IPS-20b (cell line): ENCODE data around the gene PRF1.

Experiments
- H3K27ac ChIP-seq: one replicate; pipeline ENCODE4 v1.5.1; 2013; ENCODE audit warnings: low read length
- H3K27me3 ChIP-seq: 2 replicates; pipeline ENCODE4 v1.6.1; 2013; ENCODE audit warnings: mild to moderate bottlenecking, low read length, inconsistent platforms; ENCODE audit not compliant: insufficient read depth
- H3K36me3 ChIP-seq: 2 replicates; pipeline ENCODE4 v1.6.1; 2013; ENCODE audit warnings: low read depth, mild to moderate bottlenecking, inconsistent platforms, low read length, moderate library complexity; ENCODE audit not compliant: insufficient read depth
- H3K4me1 ChIP-seq: 2 replicates; pipeline ENCODE4 v1.6.1; 2013; ENCODE audit warnings: mild to moderate bottlenecking, control low read depth, inconsistent platforms, low read length, moderate library complexity; ENCODE audit not compliant: insufficient read depth
- H3K4me3 ChIP-seq: 2 replicates; pipeline ENCODE4 v1.5.1; 2013; ENCODE audit warnings: mild to moderate bottlenecking, low read length, inconsistent platforms
- H3K9ac ChIP-seq: 2 replicates; pipeline ENCODE4 v1.6.1; 2013; ENCODE audit warnings: low read depth, mild to moderate bottlenecking, inconsistent platforms, low read length, moderate library complexity
- H3K9me3 ChIP-seq: 2 replicates; pipeline ENCODE4 v1.6.1; 2013; ENCODE audit warnings: mild to moderate bottlenecking, low read depth, low read length, inconsistent platforms; ENCODE audit not compliant: insufficient read depth

The PRF1 gene

GRCh38 chr10:70568113-70568512 is 34.4 kb downstream of the PRF1 start:
- H3K36me3 ChIP-seq, result no peaks in the 10 kb centered on the region
- H3K4me3 ChIP-seq, result no peak overlapping the region
- no peak overlapping the region for H3K9ac ChIP-seq
- H3K27me3 ChIP-seq, result no peaks in the 10 kb centered on the region
- no peaks in the 10 kb centered on the region for H3K4me1 ChIP-seq
- no peak overlapping the region for H3K27ac ChIP-seq
- no peaks in the 10 kb centered on the region for H3K9me3 ChIP-seq

GRCh38 chr10:70567603-70568002 is 34.9 kb downstream of the PRF1 start:
- no peaks in the 10 kb centered on the region for H3K27me3 ChIP-seq
- H3K9me3 ChIP-seq, result no peaks in the 10 kb centered on the region
- H3K9ac ChIP-seq, result no peak overlapping the region
- no peak overlapping the region for H3K4me3 ChIP-seq
- no peaks in the 10 kb centered on the region for H3K36me3 ChIP-seq
- no peaks in the 10 kb centered on the region for H3K4me1 ChIP-seq
- H3K27ac ChIP-seq, result no peak overlapping the region

GRCh38 chr10:70566515-70567290 is 35.8 kb downstream of the PRF1 start:
- Histone ChIP-seq H3K9me3 (no peaks in the 10 kb centered on the region), H3K4me3 (no peak overlapping the region), H3K4me1 (no peaks in the 10 kb centered on the region), H3K27ac (no peak overlapping the region), H3K27me3 (no peaks in the 10 kb centered on the region), H3K9ac (no peak overlapping the region), H3K36me3 (no peaks in the 10 kb centered on the region)

DNA sequence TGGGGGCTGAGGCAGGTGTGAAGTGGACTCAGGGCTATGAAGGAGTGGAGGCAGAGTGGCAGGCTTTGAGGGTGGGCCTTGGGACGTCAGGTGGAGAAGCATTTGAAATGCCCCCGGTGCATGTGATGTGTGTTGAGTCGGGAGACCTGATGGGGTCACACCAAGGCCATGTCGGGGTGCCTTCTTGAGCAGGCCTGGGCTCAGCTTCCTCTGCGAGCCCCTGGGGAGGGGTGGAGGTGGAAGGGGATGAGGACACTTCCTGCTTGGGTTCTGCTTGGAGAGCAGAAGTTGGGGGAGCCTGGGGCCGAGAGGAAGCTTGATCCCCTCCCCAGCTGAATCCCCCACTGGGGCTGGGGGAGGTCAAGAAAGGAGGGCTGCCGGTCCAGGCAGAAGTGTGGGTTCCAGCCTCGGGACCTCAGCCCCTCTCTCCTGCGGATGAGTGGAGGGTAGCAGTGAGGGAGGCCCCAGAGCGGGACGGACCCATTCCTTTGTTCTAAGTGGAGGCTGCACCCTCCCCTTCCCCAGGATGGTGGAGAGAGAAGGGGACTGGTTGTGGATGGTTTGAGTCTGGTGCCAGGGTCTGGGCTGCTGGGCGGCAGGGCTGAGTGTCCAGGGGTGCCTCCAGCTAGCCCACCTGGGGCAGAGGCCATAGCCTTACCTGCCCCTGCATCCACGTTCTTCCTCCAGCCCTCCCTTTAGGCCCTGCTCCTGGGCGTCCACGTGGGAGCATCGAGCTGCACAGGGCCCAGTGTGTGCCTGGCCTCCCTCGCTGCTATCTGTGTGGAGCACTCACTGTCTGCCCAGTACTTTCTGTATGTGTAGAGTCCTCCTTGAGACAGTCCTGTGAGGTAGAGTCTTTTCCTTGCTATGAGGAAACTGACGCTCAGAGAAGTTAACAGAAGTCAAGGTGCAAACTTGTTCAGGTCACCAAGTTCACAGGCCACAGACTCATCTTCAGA is 36.7 kb downstream of the PRF1 start:
- H3K9ac ChIP-seq, result no peak overlapping the region

GRCh38 chr10:70564901-70565351 is 37.6 kb downstream of the PRF1 start:
- H3K27me3 ChIP-seq, result no peaks in the 10 kb centered on the region
- no peak overlapping the region for H3K4me3 ChIP-seq
- no peaks in the 10 kb centered on the region for H3K4me1 ChIP-seq
- no peak overlapping the region for H3K9ac ChIP-seq
- H3K27ac ChIP-seq, result no peak overlapping the region
- no peaks in the 10 kb centered on the region for H3K9me3 ChIP-seq
- H3K36me3 ChIP-seq, result no peaks in the 10 kb centered on the region

More for the DNA sequence above, 36.7 kb downstream of the PRF1 start:
- Histone ChIP-seq H3K27me3 (no peaks in the 10 kb centered on the region), H3K36me3 (no peaks in the 10 kb centered on the region), H3K27ac (no peak overlapping the region), H3K9me3 (no peaks in the 10 kb centered on the region), H3K4me3 (no peak overlapping the region), H3K4me1 (no peaks in the 10 kb centered on the region)

GRCh38 chr10:70564113-70564725 is 38.3 kb downstream of the PRF1 start:
- Histone ChIP-seq H3K4me3 (no peak overlapping the region), H3K9ac (no peak overlapping the region), H3K4me1 (no peaks in the 10 kb centered on the region), H3K27ac (no peak overlapping the region), H3K9me3 (no peaks in the 10 kb centered on the region), H3K27me3 (no peaks in the 10 kb centered on the region), H3K36me3 (no peaks in the 10 kb centered on the region)

- no peak overlapping the region for H3K9ac ChIP-seq
- peaks cover 4% of the 10 kb centered on the region; the same call in 1 of the 2 replicates for H3K4me1 ChIP-seq
- no peaks in the 10 kb centered on the region for H3K9me3 ChIP-seq
- H3K36me3 ChIP-seq, result no peaks in the 10 kb centered on the region
- H3K27ac ChIP-seq, result no peak overlapping the region
- no peak overlapping the region for H3K4me3 ChIP-seq
- H3K27me3 ChIP-seq, result no peaks in the 10 kb centered on the region
Measured at GRCh38 chr10:70563230-70563629, 39.3 kb downstream of the PRF1 start.

DNA sequence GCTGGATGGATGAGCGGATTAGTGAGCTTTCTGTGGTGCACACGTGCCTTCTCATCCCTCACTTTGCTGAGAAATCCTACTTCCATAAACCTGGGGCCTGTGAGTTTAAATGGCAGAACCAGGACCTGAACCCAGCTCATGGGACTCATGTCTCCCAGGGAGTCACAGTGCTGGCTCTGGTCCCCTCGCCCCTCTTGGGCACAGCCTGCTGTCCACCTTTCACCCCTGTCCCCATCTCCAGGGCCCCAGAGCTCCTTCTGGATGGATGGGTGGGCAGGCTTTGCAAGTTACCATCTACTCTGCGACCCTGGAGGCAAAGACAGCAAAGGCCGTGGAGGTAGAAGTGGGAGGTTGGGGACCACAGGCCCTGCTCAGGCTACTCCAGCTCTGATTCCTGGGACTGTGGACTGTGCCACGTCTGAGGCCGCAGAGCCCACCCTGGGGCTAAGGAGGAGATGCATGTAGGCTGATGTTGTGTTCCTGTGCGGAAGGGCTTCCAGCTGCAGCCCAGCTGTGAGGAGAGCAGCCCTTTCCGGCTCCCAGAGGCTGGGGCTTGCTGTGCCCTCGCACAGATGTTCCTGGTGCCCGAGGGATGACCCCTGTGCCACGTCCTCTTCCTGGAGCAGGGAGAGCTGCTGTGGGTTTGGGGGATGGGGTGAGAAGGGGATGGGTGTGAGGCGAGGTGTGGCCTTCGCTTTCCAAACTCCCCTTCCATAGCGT is 40.3 kb downstream of the PRF1 start:
- no peak overlapping the region for H3K9ac ChIP-seq
- peaks cover 4% of the 10 kb centered on the region; the same call in 1 of the 2 replicates for H3K4me1 ChIP-seq
- H3K4me3 ChIP-seq, result no peak overlapping the region
- no peaks in the 10 kb centered on the region for H3K36me3 ChIP-seq
- no peaks in the 10 kb centered on the region for H3K9me3 ChIP-seq
- H3K27ac ChIP-seq, result no peak overlapping the region
- no peaks in the 10 kb centered on the region for H3K27me3 ChIP-seq

GRCh38 chr10:70561558-70561957 is 41.0 kb downstream of the PRF1 start:
- Histone ChIP-seq H3K9ac (no peak overlapping the region), H3K27ac (no peak overlapping the region), H3K4me1 (peaks cover 4% of the 10 kb centered on the region; the same call in 1 of the 2 replicates), H3K9me3 (no peaks in the 10 kb centered on the region), H3K36me3 (no peaks in the 10 kb centered on the region), H3K27me3 (no peaks in the 10 kb centered on the region), H3K4me3 (no peak overlapping the region)

- no peak overlapping the region for H3K27ac ChIP-seq
- H3K9ac ChIP-seq, result no peak overlapping the region
- no peaks in the 10 kb centered on the region for H3K36me3 ChIP-seq
- H3K4me3 ChIP-seq, result no peak overlapping the region
- H3K9me3 ChIP-seq, result no peaks in the 10 kb centered on the region
- peaks cover 4% of the 10 kb centered on the region; the same call in 1 of the 2 replicates for H3K4me1 ChIP-seq
- no peaks in the 10 kb centered on the region for H3K27me3 ChIP-seq
Measured at GRCh38 chr10:70561070-70561469, 41.5 kb downstream of the PRF1 start.

DNA sequence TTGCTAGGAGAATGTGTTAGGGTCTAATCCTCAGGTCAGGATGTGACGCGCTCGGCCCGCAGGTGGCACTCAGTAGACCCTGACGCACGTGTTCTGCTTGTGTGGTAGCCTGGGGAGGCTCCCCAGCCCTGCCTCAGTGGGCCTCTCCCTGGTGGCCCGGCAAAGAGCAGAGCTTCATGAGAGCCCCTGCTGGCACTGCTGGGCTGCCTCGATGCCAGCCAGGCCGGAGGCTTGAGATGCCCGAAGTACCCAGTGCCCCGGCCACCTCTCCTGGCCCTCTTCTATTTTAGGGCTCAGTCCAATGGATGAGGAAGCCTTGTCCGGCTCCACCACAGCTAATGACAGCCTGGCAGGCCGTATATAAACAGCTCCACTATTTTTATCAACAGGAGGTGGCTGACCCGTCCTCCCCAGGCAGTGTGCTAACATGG is 42.0 kb downstream of the PRF1 start:
- H3K9ac ChIP-seq, result no peak overlapping the region; the same call in 1 of the 2 replicates
- no peaks in the 10 kb centered on the region for H3K36me3 ChIP-seq
- no peaks in the 10 kb centered on the region for H3K27me3 ChIP-seq
- H3K27ac ChIP-seq, result no peak overlapping the region
- H3K9me3 ChIP-seq, result no peaks in the 10 kb centered on the region
- H3K4me3 ChIP-seq, result no peak overlapping the region
- peaks cover 4% of the 10 kb centered on the region; the same call in 1 of the 2 replicates for H3K4me1 ChIP-seq
